Measurements from ENCODE around the gene SPATA32. TPM values are rescaled to one million over a fixed set of nuclear protein-coding genes. Genes with fewer than 3 reads are reported as not detected.

Gene SPATA32
- total RNA-seq, 1 donor from 2014 or later = not detected

GRCh38 chr17:45244725-45245656, 16.9 kb downstream of the SPATA32 start:
- H3K36me3 Mint-ChIP-seq (ENCODE audit: low read depth) = no peaks in the 10 kb centered on the region
- H3K9me3 Mint-ChIP-seq (ENCODE audit: low read depth) = no peaks in the 10 kb centered on the region
- DNase-seq (ENCODE audit: low spot score) = no peak
- TF ChIP-seq CTCF (IDR thresholded peaks at IDR 0.05) = no peak
- H3K4me1 Mint-ChIP-seq (ENCODE audit: low read depth) = peaks cover 19% of the 10 kb centered on the region
- no peak overlapping the region for H3K27ac Mint-ChIP-seq (ENCODE audit: unreplicated experiment)
- H3K4me3 Mint-ChIP-seq (ENCODE audit: unreplicated experiment) = no peak overlapping the region
- peaks cover 2% of the 10 kb centered on the region for H3K27me3 Mint-ChIP-seq (ENCODE audit: low read depth)

DNA sequence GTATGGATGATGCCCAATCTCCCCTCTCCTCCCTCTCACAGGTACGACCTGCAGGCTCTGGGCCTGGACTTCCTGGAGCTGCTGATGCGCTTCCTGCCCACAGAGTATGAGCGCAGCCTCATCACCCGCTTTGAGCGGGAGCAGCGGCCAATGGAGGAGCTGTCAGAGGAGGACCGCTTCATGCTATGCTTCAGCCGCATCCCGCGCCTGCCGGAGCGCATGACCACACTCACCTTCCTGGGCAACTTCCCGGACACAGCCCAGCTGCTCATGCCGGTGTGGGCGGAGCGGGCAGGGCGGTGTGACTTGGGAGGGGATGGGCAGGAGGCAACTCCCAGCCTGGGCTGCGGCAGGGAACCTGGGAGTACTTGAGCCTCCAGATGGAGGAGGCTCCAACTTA, 18.1 kb downstream of the SPATA32 start:
- Mint-ChIP-seq H3K27ac (ENCODE audit: unreplicated experiment) (no peak overlapping the region), H3K9me3 (ENCODE audit: low read depth) (no peaks in the 10 kb centered on the region), H3K27me3 (ENCODE audit: low read depth) (peaks cover 2% of the 10 kb centered on the region), H3K4me1 (ENCODE audit: low read depth) (peaks cover 19% of the 10 kb centered on the region), H3K4me3 (ENCODE audit: unreplicated experiment) (no peak overlapping the region), H3K36me3 (ENCODE audit: low read depth) (no peaks in the 10 kb centered on the region)
- TF ChIP-seq CTCF (IDR thresholded peaks at IDR 0.05) = no peak
- no peak for DNase-seq (ENCODE audit: low spot score)

DNA sequence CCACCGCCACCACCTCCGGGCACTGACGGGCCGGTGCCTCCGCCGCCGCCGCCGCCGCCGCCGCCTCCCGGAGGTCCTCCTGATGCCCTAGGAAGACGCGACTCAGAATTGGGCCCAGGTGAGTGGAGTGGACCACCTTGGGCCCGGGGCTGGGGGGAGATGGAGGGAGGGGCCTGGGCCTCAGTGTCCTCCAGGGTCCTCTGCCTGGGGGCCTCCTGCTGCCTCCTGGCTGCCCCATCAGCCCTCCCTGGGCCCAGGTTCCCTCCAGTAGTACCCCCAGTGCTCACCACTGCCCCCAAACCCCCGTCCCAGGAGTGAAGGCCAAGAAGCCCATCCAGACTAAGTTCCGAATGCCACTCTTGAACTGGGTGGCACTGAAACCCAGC, 19.9 kb downstream of the SPATA32 start:
- no peak overlapping the region for H3K27ac Mint-ChIP-seq (ENCODE audit: unreplicated experiment)
- no peaks in the 10 kb centered on the region for H3K9me3 Mint-ChIP-seq (ENCODE audit: low read depth)
- peak overlapping the region; percentile 27 for H3K4me3 Mint-ChIP-seq (ENCODE audit: unreplicated experiment)
- peaks cover 1% of the 10 kb centered on the region for H3K36me3 Mint-ChIP-seq (ENCODE audit: low read depth)
- peaks cover 13% of the 10 kb centered on the region for H3K4me1 Mint-ChIP-seq (ENCODE audit: low read depth)
- H3K27me3 Mint-ChIP-seq (ENCODE audit: low read depth) = peaks cover 5% of the 10 kb centered on the region
- DNase-seq (ENCODE audit: low spot score) = no peak
- TF ChIP-seq CTCF (IDR thresholded peaks at IDR 0.05) = no peak

DNA sequence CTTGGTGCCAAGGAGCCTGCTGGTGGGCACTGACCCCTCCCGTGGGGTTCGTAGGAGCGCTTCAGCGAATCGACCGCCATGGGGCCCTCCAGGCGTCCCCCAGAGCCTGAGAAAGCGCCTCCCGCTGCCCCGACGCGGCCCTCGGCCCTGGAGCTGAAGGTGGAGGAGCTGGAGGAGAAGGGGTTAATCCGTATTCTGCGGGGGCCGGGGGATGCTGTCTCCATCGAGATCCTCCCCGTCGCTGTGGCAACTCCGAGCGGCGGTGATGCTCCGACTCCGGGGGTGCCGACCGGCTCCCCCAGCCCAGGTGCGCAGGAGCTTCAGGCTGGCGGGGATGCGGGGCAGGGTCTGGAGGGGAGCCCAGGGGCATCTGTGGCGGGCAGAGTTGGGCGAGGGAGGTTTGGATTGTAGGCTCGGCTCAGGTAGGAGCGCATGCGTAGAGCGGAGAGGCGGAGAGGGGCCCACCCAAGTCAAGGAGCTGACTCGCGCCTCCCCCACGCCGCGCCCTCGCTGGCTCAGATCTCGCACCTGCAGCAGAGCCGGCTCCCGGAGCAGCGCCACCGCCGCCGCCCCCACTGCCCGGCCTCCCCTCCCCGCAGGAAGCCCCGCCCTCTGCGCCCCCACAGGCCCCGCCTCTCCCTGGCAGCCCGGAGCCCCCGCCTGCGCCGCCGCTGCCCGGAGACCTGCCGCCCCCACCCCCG, 20.4 kb downstream of the SPATA32 start:
- no peak for DNase-seq (ENCODE audit: low spot score)
- TF ChIP-seq CTCF (IDR thresholded peaks at IDR 0.05) = no peak
- Mint-ChIP-seq H3K4me1 (ENCODE audit: low read depth) (peaks cover 9% of the 10 kb centered on the region), H3K27ac (ENCODE audit: unreplicated experiment) (no peak overlapping the region), H3K27me3 (ENCODE audit: low read depth) (peaks cover 3% of the 10 kb centered on the region), H3K36me3 (ENCODE audit: low read depth) (peaks cover 1% of the 10 kb centered on the region), H3K9me3 (ENCODE audit: low read depth) (no peaks in the 10 kb centered on the region), H3K4me3 (ENCODE audit: unreplicated experiment) (peak overlapping the region; percentile 55)

GRCh38 chr17:45240905-45241327, 21.0 kb downstream of the SPATA32 start:
- Mint-ChIP-seq H3K9me3 (ENCODE audit: low read depth) (no peaks in the 10 kb centered on the region), H3K4me1 (ENCODE audit: low read depth) (peaks cover 6% of the 10 kb centered on the region), H3K27me3 (ENCODE audit: low read depth) (peaks cover 3% of the 10 kb centered on the region), H3K27ac (ENCODE audit: unreplicated experiment) (no peak overlapping the region), H3K4me3 (ENCODE audit: unreplicated experiment) (peak overlapping the region; percentile 55), H3K36me3 (ENCODE audit: low read depth) (peaks cover 1% of the 10 kb centered on the region)
- DNase-seq (ENCODE audit: low spot score) = no peak
- no peak for TF ChIP-seq CTCF (IDR thresholded peaks at IDR 0.05)

Data from chondrocyte (in vitro differentiated cells).